GM21825 (cell line): ENCODE results near the gene NT5E.

Source experiments
- ATAC-seq: cut with Tn5 transposase; IDR thresholded peaks from one replicate; pipeline ENCODE4 v1.9.1; 2021; ENCODE audit warnings: mild to moderate bottlenecking, moderate library complexity; ENCODE audit not compliant: unreplicated experiment

The NT5E gene

DNA sequence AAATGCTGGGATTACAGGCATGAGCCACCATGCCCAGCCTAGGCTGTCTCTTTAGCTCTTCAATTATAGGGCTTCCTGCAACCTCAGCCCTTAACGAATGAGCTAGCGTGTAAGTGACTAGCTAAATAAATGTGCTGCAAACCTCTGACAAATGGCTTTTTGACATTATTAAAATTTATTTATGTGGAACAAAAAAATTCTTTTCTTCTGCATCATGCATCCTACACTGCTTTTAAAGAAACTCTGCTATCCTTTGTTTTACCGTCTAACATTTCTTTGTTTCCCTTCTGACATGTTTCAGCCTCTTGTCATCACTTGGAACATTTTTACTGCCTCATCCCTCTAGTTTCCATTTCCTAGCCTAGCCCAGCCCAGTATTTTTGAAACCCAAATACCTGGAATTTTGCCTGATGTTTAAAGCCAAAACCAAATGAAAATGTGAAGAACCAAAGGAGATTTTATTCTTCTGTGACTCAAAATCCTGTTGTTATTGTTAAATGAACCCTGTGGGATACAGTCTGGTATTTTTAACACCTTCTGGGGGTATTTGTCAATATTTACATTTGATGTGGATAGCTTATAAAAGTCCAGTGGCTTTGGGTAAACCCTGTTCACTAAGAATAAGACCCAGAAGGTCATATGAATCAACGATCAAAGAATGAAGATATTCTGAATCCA, 9.5 kb downstream of the NT5E start:
- ATAC-seq = no peak

DNA sequence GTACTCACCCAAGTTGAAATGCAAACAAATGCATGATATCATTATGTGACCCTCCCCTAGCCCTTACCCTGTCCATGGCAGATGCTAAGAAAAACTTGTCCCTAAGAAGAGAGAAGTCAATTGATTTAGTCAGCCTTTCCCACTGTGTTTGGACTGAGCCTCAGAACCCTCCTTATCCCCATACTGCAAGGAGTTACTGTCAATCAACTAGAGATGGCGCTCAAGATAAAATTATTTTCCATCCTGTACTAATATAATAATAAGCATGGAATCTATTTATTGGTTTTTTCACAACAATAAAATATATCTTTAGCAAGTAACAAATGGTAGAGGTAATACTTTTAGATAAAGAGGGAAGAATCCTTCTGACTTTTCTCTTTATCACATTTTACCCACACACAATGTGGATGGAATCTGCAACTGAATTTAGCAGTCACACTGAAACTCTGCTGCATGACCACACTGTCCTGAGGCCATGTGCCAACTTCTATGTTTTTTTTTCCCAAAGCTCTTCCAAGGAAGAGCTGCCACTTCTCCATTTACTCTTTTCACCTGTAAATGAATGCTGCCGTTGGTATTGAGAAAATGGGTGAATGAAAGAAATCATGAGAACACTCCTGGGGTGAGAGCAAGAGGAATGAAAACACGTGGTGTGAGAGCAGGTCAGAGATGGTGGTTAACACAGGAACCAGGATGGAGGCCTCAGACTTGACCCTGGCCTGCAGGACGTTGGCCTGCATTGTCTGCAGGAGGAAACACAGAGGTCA, 10.5 kb downstream of the NT5E start:
- no peak for ATAC-seq

DNA sequence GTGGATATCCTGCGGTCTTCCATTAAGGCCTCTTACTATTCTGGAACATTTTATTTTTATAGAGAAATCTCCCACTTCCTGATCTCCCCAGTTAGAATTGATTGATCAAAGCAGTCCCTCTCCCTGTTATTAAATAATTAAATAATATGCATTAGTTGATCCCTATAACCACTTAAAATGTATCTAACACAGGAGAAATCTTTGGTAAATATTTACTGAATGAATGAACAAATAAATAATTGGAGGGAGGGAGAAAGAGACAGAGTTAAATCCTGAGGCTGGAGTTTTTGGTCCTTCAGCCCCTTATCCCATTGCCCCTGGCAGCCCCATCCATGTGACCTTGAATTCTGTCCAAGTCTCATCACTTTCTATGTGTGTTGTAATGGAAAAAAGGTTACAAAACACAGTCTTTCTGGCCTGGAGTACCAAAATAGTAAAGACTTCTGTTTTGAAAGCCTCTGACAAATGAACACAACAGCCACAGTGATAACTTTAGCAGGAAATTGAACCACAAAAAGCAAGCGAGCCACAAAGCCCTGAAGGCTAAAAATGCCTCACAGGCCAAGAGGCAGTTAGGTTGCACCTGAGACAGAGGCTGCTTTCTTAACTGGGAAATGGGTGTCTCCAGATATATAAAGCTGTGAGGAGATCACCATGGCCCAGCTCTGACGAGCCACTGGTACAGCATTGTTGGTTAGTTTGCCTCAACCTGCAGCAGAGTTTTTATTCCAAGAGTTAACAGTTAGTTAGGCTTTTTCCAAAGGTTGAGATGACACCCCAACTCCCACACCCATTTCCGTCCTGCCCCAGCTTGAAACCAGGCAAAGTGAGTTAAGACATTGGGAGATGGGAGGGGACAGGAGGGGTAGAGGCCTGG, 11.3 kb downstream of the NT5E start:
- ATAC-seq = peak; percentile 83

DNA sequence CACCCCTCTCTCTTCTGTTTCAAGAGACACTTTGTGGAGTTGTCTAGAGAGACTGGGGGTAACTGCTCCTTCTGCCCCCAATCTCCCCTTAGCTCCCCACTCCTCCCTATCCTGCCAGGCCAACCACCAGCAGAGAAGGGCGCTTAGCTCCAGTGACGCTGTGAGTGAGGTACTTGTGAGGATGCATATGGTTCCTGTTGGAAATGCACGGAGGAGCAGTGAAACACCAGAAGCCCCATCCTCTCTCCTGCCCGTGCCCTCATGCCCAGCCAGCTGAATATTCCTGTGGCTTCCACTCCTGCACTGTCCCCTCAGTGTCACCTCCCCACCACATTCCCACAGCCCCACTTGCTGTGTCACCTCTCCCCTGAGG, 11.9 kb downstream of the NT5E start:
- peak; percentile 0 for ATAC-seq

DNA sequence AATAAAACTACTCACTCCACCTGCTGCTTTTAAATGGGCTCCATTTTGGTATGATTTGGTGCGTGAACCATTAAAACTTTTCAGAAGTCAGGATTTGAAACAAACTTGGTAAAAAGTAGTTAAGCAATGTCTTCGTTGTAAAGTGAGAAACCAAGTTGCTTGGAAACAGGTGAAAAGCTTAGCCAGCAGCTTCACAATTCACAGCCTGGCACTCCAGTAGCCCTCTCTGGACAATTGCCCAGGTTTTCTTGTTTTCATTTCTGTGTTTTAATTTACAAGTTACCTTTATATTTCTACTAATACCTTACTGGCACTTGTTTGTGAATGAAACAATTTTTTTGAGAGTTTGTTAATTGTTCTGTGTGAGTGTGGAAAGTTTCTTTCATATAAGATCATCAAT, 12.8 kb downstream of the NT5E start:
- no peak for ATAC-seq

DNA sequence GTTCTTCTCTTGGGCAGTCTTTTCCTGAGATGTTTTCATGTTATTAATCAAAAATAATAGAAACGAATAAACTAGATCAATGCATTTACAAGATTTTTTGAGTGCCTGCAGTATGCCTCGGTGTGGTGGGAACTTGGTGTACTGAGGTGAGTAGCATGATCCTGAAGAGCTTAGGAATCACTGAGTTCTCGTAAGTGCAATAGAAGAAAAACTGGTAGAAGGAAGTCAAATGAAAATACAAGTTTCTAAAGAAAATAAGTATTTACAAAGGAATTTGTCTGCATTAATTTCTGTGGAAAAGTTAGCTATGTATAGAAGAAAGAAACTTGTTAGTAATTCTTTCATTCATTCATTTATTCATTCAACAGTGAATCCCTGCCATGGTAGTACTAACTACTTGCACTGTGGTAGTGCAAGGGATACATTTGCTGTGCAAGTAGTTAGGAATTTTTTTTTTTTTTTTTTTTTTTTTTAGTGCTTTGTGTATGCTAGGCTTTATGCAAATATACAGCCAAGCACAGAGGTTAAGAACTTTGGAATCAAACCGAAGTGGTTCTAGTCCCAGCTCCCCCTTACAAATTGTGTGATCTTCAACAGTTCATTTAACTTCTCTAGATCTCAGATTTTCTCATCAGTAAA, 13.9 kb downstream of the NT5E start:
- no peak for ATAC-seq

DNA sequence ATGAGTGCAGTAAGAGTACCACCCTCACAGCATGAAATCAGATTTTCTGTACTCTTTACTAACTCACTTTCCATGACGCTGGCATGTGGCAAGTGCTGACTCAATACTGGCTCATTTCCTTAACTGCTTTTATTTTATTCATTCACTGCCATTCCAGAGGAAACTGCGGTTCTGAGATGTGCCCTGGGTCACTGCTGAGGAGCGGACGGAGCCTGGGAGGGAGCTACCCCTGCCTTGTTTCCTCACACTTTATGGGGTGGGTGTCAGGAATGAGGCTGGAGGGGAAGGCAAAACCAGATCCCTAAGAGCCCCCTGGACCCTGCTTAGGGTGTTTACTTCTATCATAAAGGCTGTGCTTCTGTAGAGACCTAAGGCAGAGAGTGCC, 14.4 kb downstream of the NT5E start:
- ATAC-seq = no peak

DNA sequence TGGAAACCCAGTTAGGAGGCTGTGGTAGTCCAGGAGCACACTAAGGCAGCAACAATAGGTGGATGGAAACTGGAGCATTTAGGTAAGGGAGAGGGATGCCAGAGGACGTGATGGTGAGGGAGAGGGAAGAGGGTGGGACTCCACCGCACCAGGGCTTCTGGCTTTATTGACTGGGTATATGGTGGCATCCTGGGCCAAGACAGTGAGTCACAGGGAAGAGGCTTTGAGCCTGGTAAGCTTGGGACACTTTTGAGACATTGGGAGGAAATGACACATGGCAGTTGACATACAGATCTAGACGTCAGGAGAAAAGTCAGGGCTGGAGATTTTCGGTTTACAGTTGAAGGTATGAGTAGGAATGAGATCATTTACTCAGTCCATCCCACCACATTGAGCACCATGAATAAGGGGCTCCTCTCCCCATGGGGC, 14.9 kb downstream of the NT5E start:
- no peak for ATAC-seq

DNA sequence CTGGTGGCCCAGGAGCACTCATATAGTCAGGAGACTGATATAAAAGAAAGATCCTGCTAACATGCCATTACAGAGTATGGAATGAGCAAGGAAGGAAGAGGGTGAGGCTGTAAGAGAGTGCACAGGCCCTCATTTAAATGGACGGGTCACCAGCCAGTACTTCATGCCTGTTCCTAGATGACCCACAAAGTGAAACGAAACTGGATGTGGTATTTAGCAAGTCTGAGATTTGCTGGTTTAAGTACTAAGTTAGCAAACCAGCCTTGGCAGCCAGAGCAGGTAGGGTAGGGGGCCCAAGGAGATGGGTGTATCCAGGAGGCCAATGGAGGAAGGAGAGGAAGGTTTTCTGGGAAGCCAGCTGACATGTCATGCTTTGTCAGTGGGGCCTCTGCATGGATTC, 15.9 kb downstream of the NT5E start:
- ATAC-seq = no peak

DNA sequence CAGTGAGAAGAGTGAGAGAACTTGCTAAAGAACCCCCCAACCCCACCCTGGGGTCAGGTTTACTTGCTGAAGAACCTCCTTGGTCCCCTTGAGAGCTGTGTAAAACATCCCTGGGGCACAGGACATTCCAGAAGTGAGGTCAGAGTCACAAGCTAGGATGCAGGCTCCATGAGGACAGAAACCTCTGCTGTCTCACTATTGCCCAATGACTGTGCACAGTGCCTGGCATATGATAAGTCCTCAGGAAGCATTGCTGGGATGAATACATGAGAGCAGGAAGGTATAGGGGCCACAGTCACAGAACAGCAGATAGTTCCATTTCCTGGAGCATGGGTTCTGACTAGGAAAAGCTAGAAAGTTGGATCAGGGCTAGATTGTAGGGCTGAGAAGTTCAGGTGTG, 18.4 kb downstream of the NT5E start:
- no peak for ATAC-seq

DNA sequence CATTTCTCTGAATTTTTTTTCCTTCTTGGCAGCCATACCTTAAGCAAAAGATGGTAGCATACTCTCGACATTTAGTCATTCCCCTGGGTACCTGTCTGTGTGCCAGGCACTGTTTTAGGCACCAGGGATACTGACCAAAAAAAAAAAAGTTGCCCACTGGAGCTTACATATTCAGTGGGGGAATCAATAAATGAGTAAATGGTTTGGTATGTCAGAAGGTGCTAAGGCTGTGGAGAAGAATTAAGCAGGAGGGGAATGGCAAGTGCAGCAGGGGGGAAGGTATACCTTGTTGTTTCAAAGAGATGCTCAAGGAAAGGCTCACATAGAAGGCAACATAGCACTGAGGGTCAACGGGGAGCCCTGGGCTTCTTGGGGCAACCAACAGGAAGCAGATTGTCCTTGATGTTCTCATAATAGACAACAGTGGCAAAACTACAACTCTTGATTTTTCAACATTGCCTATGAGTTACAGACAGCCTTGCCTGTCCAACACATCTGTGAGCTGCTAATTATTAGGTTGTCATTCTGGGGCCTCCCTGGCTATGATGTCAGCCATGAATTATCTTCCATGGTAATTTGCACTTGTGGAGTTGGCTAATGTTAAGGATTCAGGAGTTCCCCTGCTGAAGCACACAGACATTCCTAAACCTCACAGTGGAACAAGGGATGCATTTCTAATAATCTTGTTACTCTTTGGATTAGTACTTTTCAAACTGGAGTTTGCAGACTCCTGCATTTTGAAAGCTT, 19.6 kb downstream of the NT5E start:
- ATAC-seq = no peak

DNA sequence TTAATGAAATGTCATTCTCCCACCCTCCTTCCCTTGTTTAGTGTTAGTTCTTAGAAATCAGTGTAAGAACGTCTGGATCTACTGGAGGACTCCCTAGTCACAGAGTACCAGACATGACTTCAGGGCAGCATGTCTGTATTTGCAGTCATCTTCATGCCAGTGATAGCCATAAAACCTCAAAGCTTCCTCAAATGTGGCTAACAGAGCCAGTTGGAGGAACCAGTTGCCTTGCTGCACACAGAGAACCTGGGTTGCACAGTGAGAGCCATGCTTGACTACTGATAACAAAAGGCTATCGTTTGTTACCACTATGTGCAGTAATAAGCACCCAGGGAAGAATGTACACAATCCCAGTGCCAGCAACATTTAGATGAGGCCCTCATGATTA, 20.1 kb downstream of the NT5E start:
- ATAC-seq = no peak

DNA sequence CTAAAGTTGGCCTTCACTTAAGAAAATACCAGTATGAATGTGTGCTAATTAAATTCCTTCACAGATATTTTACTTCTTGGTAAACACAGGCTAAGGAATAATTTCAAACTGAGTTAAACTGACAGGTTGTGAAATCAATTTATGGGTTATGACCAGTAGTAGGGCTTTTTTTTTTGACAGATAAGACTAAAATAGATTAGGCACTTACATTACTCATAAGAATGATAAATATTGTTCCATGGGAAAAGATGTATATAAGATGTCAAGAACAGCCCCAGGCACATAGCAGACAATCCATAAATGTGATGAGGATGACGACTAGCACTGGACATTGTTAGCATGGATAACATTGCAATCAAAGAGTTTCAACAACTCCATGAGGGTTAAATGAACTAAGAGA, 22.9 kb downstream of the NT5E start:
- ATAC-seq = no peak

DNA sequence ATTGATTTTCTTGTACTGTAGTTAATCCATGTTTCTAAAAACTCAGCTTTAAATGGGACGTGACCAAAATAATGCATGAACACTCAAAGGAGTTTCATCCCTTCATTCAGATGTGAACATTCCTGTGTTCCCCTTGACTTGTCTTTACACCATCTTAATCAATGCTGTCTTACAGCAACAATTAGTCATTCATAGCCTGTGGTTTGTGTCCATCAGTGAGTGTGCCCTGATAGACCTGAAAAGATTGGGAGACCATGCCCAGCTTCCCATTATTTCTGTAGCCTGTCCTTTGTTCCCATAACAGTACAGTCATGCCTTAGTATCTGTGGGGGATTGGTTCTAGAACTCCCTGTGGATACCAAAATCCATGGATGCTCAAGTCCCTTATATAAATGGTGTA, 23.9 kb downstream of the NT5E start:
- no peak for ATAC-seq

DNA sequence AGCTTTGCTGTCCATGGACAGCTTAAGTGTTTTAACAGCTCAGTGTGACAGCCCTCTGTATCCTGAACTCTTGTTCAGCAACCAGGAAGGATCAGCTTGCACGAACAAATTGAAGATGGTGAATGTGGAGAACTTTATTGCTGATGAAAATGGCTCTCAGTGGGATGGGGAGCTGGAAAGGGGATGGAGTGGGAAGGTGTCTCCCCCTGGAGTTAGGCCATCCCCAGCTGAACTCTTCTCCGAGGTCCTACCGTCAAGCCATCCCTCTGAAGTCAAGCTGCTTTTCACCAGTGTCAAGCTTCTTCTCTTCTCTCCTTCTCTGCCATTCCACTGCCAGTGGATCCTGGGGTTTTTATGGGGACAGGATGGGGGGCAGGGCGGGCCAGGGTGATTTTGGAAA, 26.6 kb downstream of the NT5E start:
- no peak for ATAC-seq

DNA sequence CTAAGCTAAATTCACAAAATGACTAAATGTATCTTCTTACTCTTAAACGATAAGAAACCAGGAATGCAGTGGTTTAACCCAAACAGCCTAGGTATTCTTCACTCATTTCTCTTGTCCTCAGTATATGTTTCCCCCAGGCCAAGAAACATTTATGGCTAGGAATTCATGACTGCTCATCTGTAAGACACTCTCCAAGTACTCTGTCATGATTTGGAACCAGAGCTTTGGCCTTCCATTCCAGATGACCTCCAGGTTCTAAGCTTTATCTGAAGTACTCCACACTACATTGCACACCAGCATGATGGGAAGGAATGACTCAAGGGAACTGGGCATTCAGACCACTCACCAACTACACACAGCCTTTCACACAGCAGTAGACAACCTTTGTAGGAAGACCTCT, 29.3 kb downstream of the NT5E start:
- no peak for ATAC-seq

DNA sequence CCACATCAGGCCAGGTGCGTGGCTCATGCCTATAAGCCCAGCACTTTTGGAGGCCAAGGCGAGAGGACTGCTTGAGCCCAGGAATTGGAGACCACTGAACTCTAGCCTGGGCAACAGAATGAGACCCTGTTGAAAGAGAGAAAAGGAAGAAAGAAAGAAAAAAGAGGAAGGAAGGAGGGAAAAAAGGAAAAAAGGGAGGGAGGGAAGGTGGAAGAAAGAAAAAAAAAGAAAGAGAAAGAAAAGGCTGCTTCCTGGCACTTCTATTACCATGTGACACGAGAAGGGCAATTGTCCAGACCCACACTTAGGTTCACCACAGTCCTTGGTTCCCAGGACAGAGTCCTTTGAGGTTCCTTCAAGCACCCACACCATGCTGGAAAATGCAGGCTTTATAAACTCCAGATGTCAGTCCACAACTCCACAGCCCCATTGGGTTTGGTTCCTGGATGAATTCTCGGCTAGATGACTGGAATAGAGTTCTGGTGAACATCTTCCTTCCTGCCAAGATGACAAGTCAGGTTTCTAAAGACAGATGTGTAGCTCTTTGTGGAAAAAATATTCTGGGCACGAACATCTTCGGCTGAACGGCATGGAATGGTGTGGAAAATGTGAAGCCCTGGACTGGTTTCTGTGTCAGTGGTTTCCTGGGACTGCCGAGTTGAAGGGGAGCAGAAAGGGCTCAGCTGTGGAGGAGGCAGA, 32.5 kb downstream of the NT5E start:
- ATAC-seq = no peak

DNA sequence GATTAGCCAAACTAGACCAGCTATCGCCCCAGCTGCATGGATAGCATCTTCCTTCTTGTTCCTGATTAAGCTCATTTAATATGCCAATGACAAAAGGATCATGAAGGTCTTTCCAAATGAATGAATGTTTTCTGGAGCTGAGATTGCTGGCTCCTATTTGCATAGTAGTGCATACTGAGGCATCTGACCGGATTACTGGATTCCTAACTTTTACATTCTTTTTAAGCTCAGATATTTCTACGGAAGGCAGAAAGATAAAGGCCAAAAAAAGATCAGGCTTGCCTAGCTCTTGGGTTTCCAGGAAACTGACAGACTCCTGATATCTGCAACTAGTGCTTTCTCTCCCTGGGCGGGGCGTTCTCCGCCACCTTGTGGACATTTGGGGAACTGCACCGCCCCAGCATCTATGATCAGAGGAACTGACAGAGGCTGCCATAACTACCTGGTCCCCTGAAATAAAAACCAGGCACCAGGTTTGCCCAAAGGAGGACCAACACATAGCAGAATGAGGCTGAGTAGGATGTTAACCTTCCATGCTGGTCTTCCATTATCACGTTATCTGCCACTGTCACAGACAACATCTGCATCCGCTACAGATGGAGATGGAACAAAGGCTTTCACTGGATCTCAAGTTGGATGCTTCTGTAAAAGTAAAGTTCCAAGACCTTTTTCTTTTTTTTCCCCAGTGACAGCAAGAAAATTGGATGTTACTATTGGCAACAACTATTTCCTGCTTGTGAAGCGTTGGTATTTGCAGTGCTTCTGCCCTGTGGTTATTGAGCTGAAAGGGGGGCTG, 33.2 kb downstream of the NT5E start:
- ATAC-seq = peak; percentile 92

DNA sequence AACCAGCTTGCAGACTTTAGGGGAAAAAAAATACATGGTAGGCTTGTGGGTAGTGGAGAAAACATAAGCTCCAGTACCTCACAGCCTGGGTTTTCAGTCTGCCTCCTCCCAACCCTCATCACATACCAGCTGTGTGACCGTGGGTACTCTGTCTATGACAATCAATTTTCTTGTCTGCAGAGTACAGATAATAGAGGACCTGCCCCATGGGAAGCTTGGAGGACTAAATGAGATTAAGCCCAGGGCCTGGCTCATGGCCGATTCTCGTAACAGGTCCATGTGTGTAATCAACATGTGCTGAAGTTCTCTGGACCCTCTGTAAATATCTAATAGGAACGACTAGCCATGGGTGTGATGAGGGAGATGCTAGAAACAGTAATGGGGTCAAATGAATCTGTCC, 34.0 kb downstream of the NT5E start:
- no peak for ATAC-seq
